ENCODE measurements around the gene SAMD4B.

The SAMD4B gene

DNA sequence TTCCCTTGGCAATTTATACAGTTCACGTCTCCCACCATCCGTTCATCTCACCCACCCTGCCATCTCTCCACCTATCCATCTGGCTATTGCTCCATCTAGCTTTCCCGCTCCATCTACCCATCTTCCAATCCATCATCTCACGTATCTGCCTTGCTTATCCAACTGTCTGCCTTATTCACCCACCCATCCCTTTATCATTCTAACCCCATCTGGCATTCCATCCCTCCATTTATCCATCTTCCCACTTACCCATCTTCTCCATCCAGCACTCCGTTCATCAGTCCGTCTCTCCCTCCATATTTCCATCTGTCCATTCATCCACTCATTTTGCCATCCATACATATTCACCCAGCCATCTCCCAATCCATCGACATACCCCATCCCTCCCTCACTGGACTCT is 83.5 kb downstream of the SAMD4B start:
- no peak for DNase-seq (ENCODE audit: low read depth, low spot score)

- DNase-seq (ENCODE audit: low read depth, low spot score): no peak
Observed at GRCh38 chr19:39426170-39426569, 83.9 kb downstream of the SAMD4B start.

DNA sequence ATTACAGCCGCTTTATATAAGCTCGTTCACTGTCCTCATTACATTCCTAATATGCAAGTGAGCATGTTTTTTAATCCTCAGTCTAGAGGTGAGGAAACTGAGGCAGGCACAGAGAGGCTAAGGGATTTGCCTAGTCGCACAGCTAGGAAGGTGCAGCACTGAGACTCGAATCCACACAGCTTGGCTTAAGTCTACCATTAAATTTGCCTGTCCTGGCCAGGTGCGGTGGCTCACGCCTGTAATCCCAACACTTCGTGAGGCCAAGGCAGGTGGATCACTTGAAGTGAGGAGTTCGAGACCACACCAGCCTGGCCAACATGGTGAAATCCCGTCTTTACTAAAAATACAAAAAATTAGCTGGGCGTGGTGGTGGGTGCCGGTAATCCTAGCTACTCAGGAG is 85.5 kb downstream of the SAMD4B start:
- DNase-seq (ENCODE audit: low read depth, low spot score): no peak

- peak; percentile 93 for DNase-seq (ENCODE audit: low read depth, low spot score)
Observed at GRCh38 chr19:39428283-39429112, 86.3 kb downstream of the SAMD4B start.

DNA sequence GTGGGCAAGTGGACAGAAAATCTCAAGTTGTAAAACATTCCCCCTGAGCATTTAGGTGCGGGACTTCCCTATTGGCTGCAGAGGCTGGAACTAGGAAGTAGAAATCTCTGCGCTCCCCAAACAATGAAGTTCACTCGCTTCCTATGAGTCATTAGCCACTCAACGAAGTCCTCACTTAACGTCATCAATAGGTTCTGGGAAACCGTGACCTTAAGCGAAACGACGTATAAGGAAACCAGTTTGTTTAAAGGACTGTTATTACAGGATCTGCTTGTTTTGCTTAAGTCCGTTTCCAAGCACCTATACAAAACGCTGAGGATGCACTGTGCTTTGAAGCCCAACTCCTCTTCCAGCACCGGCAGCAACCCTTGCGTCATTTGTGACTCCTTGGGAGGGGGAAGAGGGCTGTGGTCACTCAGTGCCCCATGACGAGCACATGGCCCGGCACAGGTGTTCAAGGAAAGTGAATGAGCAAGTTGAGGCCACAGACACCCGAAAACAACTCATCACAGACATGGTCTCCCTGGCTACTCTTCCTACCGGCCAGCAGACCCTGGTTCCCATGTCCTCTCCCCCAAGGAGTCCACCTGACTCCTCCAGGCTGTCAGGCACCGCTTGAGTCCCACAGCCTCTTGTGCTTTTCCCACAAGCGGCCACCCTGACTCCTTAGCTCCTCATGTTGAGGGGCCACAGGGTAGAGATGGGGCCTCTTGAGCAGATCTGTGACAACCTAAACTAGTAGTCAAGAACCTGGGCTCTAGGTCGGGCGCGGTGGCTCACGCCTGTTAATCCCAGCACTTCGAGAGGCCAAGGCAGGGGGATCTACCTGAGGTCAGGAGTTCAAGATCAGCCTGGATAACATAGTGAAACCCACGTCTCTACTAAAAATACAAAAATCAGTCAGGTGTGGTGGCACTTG is 88.7 kb downstream of the SAMD4B start:
- peak; percentile 89 for DNase-seq (ENCODE audit: low read depth, low spot score)

- DNase-seq (ENCODE audit: low read depth, low spot score): no peak
Observed at GRCh38 chr19:39432677-39433025, 90.4 kb downstream of the SAMD4B start.

- DNase-seq (ENCODE audit: low read depth, low spot score): no peak
Observed at GRCh38 chr19:39433480-39434079, 91.4 kb downstream of the SAMD4B start.

- no peak for DNase-seq (ENCODE audit: low read depth, low spot score)
Observed at GRCh38 chr19:39434123-39435076, 92.2 kb downstream of the SAMD4B start.
